Activated T-cell treated with anti-CD3 and anti-CD28 coated beads for 24 hours (primary cell): ENCODE data around the gene PROSER3.
"Not testable (repeated sequence)": the region's sequence is repeated elsewhere in the genome, so short reads cannot be mapped to it uniquely, and the experiment has no call there.

Source experiments
- DNase-seq: peaks from one replicate; pipeline ENCODE4 v3.0.0-alpha.2; 2020; ENCODE audit warnings: low read depth

Gene PROSER3

GRCh38 chr19:35722897-35723296 lies 35.1 kb upstream of the PROSER3 start:
- no peak for DNase-seq

DNA sequence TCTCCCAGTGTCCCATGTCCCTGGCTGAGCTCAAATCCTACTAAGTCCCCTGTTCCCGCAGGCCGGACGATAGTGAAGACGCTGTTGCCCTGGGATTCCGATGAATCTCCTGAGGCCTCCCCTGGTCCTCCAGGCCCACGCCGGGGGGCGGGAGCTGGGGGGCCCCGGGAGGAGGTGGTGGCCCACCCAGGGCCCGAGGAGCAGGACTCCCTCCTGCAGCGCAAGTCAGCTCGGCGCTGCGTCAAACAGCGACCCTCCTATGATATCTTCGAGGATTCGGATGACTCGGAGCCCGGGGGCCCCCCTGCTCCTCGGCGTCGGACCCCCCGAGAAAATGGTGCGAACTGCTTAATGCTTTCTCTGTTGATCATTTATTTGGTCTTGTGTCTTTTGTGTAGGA lies 34.3 kb upstream of the PROSER3 start:
- no peak for DNase-seq

- not testable (repeated sequence) for DNase-seq
Observed at GRCh38 chr19:35724132-35724531, 33.8 kb upstream of the PROSER3 start.

DNA sequence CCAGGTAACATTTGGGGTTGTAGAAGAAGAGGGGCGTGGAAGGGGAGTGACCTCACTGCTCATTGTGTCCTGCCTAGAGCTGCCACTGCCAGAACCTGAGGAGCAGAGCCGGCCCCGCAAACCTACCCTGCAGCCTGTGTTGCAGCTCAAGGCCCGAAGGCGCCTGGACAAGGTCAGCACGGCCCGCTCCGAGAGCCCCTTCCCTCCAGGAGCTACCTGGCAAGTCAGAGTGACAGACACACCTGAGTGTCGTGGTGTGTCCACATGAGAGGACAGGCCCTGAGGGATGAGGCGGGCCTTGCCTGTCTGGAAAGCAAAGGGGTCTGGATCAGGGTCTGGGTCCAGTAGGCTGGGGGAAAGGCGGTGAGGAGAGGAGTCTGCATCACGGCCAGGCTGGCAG lies 33.4 kb upstream of the PROSER3 start:
- DNase-seq = no peak

DNA sequence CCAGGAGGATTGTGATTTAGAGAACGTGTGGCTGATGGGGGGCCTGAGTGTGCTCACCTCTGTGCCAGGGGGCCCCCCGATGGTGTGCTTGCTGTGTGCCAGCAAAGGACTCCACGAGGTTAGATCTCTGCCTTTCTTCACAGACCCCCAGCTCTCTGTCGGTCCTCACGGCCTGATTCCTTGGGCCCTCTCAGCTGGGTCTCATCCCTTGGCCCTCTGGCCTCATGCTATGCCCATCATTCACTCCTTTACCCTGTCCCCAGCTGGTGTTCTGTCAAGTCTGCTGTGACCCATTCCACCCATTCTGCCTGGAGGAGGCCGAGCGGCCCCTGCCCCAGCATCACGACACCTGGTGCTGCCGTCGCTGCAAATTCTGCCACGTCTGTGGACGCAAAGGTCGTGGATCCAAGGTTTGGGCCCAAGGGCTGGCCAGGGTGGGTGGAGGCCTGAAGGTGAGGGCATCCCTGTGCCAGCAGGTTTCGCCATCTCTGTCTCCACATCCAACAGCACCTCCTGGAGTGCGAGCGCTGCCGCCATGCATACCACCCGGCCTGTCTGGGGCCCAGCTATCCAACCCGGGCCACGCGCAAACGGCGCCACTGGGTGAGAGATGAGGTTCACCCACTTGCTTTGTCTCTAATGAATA lies 32.6 kb upstream of the PROSER3 start:
- no peak for DNase-seq

DNA sequence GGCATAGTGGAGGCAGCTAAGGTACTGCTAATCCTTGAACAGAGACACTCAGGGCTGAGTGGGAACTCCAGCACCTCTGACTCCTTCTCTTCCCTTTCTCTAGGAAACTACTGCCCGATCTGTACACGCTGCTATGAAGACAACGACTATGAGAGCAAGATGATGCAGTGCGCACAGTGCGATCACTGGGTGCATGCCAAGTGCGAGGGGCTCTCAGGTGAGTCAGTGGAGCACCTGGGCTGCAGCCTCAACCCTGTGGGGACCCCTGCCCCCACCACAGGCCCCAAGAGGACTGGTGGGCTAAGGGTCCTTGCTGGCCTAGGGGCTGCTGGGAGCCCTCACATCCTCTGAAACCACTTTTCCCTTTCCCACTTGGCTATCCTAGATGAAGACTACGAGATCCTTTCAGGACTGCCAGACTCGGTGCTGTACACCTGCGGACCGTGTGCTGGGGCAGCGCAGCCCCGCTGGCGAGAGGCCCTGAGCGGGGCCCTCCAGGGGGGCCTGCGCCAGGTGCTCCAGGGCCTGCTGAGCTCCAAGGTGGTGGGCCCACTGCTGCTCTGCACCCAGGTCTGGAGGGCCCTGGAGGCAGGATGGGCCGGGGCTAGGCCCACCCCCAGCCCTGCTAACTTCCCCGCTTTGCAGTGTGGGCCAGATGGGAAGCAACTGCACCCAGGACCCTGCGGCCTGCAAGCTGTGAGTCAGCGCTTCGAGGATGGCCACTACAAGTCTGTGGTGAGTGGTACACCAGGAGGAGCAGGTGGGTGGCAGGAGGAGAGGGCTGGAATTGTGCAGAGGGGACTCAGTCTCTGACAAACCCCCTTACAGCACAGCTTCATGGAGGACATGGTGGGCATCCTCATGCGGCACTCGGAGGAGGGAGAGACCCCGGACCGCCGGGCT lies 30.7 kb upstream of the PROSER3 start:
- no peak for DNase-seq

DNA sequence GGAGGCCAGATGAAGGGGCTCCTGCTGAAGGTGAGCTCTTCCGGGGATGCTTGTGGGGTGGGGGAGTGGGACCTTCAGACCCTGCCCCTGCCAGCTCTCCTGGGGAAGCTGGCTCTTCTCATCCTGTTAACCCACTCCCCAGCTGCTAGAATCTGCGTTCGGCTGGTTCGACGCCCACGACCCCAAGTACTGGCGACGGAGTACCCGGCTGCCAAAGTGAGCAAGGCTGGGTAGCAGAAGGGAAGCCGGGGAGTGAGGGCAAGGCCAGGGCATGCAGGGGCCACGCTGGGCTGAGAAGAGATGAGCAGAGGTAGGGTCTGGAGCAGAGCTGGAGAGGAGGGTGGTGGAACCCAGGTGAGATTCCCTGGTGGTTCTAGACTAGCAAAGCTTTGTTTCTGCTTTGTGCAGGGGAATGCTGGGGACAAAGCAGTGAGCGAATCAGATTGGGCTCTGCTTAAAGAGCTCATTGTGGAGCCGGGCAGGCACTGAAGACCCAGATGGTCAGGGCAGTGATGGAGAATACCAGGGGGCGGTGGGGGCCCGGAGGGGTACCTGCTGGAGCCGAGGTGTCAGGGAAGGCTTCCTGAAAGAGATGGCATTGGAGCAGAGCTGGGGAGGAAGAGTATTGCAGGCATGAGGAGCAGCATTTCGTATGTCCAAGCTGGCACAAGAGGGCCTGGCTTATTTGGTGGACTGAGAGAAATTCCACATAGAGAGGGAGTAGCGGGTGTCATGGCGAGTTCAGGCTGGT lies 29.8 kb upstream of the PROSER3 start:
- no peak for DNase-seq

DNA sequence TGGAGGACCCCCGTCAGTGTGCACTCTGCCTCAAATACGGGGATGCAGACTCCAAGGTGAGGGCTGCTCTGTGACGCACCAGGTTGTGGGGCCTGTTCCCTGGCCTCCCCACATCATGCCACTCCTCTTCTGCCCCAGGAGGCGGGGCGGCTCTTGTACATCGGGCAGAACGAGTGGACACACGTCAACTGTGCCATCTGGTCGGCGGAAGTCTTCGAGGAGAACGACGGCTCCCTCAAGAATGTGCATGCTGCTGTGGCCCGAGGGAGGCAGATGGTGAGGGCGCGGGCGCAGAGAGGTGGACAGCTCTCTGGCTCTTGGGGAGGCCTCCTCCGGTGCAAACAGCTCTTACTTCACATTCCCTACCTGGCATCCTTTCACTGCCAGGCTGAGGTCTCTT lies 29.0 kb upstream of the PROSER3 start:
- DNase-seq = no peak

DNA sequence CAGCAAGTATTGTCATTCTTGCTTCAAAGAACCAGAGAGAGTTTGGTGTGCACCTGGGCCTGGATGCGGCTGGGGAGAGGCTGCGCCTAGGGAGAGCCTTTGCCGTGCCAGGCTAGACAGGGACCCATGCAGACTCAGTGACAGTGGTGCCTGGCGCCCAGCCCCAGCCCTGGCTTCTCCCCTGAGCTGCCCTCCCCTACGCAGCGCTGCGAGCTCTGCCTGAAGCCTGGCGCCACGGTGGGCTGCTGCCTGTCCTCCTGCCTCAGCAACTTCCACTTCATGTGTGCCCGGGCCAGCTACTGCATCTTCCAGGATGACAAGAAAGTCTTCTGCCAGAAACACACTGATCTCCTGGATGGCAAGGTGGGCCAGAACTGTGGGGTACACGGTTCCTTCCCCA lies 28.2 kb upstream of the PROSER3 start:
- DNase-seq = no peak

DNA sequence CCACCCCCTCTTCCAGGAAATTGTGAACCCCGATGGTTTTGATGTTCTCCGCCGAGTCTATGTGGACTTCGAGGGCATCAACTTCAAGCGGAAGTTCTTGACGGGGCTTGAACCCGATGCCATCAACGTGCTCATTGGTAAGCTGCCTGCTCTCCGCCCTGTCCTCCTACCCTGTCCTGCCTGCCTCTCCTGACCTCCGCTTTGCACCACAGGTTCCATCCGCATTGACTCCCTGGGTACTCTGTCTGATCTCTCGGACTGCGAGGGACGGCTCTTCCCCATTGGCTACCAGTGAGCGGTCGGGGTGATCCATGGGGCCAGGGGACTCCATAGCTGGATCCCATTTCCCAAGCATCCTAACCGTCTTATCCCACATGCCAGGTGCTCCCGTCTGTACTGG lies 27.6 kb upstream of the PROSER3 start:
- no peak for DNase-seq

GRCh38 chr19:35731353-35731752 lies 26.6 kb upstream of the PROSER3 start:
- no peak for DNase-seq

GRCh38 chr19:35731779-35732405 lies 26.1 kb upstream of the PROSER3 start:
- DNase-seq = no peak

GRCh38 chr19:35732540-35733179 lies 25.3 kb upstream of the PROSER3 start:
- no peak for DNase-seq

DNA sequence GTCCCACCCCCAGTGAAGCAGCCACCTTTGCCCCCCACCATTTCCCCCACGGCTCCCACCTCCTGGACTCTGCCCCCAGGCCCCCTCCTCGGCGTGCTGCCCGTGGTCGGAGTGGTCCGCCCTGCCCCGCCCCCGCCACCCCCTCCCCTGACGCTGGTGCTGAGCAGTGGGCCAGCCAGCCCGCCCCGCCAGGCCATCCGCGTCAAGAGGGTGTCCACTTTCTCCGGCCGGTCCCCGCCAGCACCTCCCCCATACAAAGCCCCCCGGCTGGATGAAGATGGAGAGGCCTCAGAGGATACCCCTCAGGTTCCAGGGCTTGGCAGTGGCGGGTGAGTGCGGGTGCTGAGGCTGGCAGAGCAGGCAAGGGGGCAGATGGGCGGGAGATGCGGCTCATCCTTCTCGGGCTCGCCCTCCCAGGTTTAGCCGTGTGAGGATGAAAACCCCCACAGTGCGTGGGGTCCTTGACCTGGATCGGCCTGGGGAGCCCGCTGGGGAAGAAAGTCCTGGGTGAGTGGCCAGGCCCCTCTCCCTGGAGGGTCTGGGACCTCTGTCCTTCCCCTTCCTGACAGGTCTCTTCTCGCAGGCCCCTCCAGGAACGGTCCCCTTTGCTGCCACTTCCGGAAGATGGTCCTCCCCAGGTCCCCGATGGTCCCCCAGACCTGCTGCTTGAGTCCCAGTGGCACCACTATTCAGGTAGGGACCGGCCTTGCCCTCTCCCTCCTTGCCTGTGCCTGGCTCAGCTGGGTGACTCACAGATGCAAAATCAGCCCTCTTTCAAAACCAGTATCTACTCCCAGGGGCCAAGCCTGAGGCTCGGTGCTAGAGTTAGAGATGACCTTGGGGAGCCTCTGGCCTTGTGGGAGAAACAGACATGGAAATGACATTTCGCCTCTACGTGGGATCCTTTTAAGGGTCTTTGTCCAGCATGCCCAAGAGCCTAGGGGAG lies 24.5 kb upstream of the PROSER3 start:
- DNase-seq = no peak

GRCh38 chr19:35734273-35734672 lies 23.7 kb upstream of the PROSER3 start:
- no peak for DNase-seq

GRCh38 chr19:35734889-35735288 lies 23.1 kb upstream of the PROSER3 start:
- DNase-seq = no peak

GRCh38 chr19:35736913-35737886 lies 20.8 kb upstream of the PROSER3 start:
- no peak for DNase-seq

DNA sequence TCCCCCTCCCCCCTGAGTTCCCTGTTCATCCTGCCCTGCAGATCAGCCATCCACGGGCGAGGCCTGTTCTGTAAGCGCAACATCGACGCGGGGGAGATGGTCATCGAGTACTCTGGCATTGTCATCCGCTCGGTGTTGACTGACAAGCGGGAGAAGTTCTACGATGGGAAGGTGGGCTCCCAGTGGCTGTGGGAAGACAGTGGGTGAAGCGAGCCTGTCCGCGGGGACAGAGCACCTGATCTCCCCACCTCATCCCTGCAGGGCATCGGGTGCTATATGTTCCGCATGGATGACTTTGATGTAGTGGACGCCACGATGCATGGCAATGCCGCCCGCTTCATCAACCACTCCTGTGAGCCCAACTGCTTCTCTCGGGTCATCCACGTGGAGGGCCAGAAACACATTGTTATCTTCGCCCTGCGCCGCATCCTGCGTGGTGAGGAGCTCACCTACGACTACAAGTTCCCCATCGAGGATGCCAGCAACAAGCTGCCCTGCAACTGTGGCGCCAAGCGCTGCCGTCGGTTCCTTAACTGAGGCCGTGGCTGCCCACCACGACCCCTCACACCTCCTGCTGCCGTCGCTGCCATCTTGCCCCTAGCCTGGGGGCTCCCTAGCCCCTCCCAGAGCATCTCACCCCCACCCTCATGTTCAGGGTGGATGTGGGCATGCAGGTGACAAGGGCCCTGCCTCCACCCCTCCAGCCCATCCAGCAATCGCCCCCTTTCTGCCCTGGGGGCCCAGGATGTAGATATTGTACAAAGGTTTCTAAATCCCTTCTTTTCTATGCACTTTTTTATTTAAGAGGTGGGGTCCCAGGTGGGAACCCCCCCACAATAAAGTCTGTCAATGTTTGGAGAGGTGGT lies 19.7 kb upstream of the PROSER3 start:
- DNase-seq = no peak

GRCh38 chr19:35738887-35739229 lies 19.1 kb upstream of the PROSER3 start:
- DNase-seq = no peak
